ENCODE results near the gene MCF2L2.
A peak's percentile ranks its signal among the peaks of the same experiment; 100 is the strongest.

The MCF2L2 gene

DNA sequence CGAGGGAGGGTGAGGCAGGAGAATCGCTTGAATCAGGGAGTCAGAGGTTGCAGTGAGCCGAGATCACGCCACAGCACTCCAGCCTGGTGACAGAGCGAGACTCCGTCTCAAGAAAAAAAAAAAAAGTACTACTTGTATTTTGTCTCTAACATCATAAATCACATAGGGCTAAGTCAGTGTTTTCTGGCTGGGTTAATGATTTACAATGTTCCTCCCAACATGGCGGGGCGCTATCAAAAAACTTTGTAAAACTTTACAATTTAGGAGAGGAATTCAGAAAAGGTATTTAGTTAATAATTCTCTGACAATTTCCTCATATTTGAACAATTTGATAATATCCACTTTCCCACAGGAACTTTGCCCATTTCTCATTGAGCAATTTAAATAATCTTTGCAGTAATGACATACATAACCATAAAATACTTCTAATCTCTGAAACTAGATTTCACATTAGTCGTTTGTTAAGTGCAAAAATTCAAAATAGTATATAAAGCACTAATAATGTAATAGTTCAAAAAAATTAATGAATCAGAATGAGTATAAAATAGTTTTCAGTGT is 202.0 kb downstream of the MCF2L2 start:
- no peak for DNase-seq

DNA sequence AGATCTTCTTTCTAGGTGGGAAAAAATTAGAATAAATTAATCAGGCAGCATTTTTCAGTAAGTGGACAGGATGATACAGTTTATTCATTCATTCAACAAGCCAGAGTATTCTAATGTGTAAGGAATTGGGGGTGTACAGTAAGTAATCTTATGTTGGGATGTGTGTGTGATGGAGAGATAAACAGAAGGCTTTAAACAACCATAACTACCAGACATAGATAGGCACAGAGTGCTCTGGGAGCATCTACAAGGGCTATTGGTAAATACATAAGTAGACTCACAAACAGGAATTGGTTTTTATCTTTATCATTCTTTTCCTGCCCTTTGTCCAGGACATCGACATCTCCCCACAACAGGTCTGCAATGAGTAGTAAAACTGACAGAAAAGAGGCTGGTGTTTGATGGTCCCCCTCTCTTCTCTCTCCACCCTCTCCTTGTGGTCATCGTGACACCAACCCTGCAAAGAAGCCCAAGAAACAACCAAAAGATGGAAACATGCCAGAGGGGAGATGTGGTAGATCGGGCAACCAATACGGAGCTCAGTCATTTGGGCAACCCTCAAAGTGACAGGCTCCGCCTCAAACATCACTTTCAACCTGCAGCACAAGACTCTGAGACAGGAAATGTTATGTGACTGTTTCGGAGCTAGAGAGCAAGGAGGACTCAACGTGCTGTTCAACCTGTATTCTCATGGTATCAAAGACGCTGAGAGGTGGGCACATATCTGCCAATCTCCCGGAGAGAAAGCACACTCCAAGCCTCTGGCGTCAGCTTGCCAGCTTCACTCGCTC is 204.0 kb downstream of the MCF2L2 start:
- no peak for DNase-seq

GRCh38 chr3:183222631-183223235 is 205.7 kb downstream of the MCF2L2 start:
- no peak for DNase-seq

DNA sequence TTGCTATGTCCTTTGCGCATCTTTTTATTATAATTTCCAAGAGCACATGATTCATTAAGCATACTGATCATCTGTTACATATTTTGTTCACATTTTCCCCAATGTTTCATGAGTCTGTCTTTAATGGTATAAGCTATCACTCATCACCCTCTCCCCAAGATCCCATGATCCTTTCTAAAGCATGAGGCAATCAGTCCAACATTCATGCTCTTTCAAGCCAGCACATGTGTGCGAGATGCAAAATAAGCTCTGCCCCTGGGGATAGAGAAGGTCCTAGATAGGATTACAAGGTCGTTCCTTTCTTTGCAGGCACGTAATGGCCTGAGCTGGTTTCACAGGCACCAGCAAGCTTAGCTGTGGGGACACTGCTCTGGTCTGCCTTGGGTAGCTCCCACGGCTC is 207.6 kb downstream of the MCF2L2 start:
- DNase-seq, result no peak

DNA sequence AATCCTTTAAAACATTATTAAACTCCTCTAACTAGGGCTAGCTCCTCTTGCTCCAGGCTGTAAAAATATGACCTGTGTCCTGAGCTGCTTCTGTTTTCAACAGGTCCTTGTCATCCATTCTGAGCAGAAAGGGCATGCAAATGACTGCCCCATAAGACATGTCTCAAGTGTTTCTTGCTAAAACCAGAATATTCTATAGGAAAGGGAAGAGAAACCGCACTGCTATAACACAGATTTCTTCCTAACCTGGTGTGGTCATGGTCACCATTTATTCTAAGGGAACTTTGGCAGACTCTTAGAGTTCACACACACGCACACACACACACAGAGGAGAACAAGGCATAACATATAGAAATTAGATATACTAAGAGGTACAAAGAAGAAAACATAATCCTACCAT is 209.6 kb downstream of the MCF2L2 start:
- DNase-seq, result no peak

- DNase-seq, result no peak
These were observed 210.7 kb downstream of the MCF2L2 start for GRCh38 chr3:183217548-183218332.

DNA sequence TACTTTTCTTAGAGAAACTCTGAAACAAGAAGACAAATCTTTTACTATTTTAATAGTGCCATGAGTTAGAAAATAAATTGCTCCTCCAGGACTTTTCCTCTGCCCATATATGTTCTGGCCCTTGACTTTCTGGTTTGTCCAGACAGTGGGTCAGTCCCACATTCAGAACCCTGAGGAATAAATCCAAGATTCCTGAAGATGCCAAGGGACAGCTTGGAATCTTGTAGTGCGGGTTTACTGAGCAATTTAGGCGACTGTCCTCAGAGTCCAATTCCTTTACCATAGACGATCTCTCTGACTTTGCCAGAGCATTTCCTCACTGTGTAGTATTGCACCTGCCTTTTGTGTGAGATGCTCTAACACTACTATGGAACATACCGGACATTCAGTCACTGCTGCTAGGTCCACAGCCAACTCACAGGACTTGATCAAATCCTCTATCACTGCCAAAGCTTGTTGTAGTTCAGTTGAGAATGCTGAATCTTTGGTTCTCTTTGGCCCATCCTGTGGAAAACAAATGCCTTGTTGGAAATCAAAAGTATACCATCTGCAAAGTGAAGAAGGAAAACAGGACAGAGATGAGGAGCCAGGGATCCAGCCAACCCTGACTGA is 212.7 kb downstream of the MCF2L2 start:
- no peak for DNase-seq

- no peak for DNase-seq
These were observed 214.2 kb downstream of the MCF2L2 start for GRCh38 chr3:183214277-183214612.

GRCh38 chr3:183213415-183214276 is 214.8 kb downstream of the MCF2L2 start:
- no peak for DNase-seq

- DNase-seq, result no peak
These were observed 215.9 kb downstream of the MCF2L2 start for GRCh38 chr3:183212565-183212964.

- no peak for DNase-seq
These were observed 216.3 kb downstream of the MCF2L2 start for GRCh38 chr3:183212096-183212495.

- no peak for DNase-seq
These were observed 217.1 kb downstream of the MCF2L2 start for GRCh38 chr3:183211352-183211751.

DNA sequence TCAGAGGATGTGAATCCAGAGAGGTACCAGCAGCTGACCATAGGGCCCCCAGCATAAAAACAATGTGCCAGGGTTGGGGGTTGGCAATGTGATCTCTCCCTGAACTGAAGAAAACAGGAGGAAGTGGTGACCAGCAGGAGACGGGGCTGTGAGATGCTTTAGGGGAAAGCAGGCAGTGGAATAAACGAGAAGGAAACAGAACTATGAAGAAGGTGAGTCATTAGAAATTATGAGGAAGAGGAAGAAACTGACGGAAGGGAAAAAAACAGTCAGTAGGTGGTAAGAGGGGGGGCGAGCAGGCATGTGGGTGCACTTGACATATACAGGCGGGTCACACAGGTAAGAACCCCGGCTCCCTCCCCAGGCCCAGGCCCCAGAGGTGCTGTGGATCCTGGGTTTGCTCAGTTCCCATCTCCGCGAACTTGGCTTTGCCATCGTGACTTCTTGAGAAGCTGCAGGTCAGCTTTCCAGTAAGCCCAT is 217.5 kb downstream of the MCF2L2 start:
- no peak for DNase-seq

- DNase-seq, result no peak
These were observed 218.1 kb downstream of the MCF2L2 start for GRCh38 chr3:183210341-183210740.

- DNase-seq, result no peak
These were observed 219.6 kb downstream of the MCF2L2 start for GRCh38 chr3:183208800-183209199.

DNA sequence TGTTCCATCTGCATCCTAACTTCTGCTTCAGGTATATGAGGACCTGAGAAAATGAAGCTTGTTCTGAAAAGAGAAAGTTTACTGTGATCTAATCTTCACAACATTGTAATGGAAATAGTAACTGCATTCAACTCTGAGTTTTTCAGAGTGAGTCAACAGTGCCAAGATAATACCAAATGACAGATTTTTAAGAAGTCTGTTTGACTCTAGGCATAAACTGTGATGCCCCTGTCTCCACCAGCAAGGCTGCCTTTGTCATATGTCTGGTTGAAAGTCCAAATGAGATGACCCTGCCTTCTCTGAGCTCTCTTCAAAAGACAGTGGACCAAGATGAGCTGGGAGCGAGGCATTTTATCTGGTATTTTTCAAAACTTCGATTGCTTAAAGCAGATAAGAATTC is 220.2 kb downstream of the MCF2L2 start:
- DNase-seq, result no peak

- no peak for DNase-seq
These were observed 224.7 kb downstream of the MCF2L2 start for GRCh38 chr3:183203670-183204069.

DNA sequence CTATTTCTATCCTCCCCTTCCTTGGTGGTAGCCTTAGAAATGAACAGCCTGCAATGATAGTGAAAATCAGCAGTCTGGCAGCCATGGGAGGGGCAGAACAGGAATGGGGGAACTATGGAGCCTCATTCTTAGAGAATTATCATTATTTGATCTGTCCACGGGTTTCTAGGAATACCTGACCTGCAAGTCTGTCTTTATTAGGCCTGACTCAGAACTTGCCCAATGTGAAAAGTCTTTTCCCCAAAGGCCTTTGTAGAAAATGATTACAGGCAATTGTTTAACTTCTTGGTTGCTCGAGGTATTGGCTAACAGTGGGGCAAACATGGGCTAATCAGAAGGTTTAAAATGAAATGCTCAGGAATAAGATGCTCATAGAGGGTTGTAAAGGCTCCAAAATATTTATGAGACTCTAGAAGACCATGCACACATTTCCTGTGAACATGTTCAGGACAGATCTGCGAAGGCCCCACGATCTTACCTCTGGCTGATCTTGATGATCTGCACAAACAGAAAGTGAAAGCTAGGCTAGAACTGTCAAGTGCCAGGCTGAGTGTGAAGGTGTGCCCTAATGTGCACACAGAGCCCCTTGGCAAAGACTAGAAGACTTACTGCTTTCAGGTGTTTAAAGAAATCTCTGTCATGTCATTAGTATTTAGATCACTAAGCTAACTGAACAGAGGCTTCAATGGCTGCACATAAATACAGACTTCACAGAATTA is 226.3 kb downstream of the MCF2L2 start:
- peak; percentile 6 for DNase-seq

GRCh38 chr3:183198939-183199338 is 229.5 kb downstream of the MCF2L2 start:
- no peak for DNase-seq

- no peak for DNase-seq
These were observed 230.7 kb downstream of the MCF2L2 start for GRCh38 chr3:183197734-183198133.

GRCh38 chr3:183195266-183195665 is 233.2 kb downstream of the MCF2L2 start:
- DNase-seq, result no peak
